COR-L47 (cell line): ENCODE results near the gene P4HA1.
"Not testable (repeated sequence)": the region's sequence is repeated elsewhere in the genome, so short reads cannot be mapped to it uniquely, and the experiment has no call there.

Experiments used
- DNase-seq: peaks from one replicate; lab custom pipeline; 2025; lab: John Stamatoyannopoulos, UW

P4HA1 gene

GRCh38 chr10:73042130-73042529 lies 54.5 kb downstream of the P4HA1 start:
- no peak for DNase-seq

- no peak for DNase-seq
These were observed 57.0 kb downstream of the P4HA1 start for GRCh38 chr10:73039635-73040034.

GRCh38 chr10:73036285-73036684 lies 60.4 kb downstream of the P4HA1 start:
- DNase-seq = not testable (repeated sequence)

DNA sequence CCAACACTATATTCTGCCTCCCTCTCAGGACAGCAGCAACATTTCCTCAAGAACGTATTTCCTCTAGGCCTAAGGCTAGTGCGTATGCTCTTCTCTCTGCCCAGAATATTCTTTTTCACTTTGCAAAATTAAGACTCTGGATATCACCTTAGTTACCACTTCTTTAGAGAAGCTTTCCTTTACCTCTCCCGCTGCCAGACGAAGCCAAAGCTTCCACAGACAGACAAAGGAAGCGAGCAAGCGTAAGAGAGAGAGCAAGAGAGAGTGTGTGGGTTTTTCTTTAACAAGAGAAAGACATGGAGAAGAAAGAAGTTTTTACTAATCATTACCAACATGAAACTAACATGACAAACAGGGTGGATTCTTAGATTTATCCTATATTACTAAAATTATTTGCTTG lies 64.1 kb downstream of the P4HA1 start:
- DNase-seq = no peak

DNA sequence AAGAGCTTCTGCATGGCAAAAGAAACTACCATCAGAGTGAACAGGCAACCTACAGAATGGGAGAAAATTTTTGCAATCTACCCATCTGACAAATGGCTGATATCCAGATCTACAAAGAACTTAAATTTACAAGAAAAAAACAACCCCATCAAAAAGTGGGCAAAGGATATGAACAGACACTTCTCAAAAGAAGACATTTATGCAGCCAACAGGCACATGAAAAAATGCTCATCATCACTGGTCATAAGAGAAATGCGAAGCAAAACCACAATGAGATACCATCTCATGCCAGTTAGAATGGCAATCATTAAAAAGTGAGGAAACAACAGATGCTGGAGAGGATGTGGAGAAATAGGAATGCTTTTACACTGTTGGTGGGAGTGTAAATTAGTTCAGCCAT lies 70.0 kb downstream of the P4HA1 start:
- DNase-seq = not testable (repeated sequence)

- DNase-seq = not testable (repeated sequence)
These were observed 73.1 kb downstream of the P4HA1 start for GRCh38 chr10:73023455-73024070.

DNA sequence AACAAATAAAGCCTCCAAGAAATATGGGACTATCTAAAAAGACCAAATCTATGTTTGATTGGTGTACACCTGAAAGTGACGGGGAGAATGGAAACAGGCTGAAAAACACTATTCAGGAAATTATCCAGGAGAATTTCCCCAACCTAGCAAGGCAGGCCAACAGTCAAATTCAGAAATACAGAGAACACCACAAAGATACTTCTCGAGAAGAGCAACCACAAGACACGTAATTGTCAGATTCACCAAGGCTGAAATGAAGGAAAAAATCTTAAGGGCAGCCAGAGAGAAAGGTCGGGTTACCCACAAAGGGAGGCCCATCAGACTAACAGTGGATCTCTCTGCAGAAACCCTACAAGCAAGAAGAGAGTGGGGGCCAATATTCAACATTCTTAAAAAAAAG lies 73.7 kb downstream of the P4HA1 start:
- DNase-seq = not testable (repeated sequence)

DNA sequence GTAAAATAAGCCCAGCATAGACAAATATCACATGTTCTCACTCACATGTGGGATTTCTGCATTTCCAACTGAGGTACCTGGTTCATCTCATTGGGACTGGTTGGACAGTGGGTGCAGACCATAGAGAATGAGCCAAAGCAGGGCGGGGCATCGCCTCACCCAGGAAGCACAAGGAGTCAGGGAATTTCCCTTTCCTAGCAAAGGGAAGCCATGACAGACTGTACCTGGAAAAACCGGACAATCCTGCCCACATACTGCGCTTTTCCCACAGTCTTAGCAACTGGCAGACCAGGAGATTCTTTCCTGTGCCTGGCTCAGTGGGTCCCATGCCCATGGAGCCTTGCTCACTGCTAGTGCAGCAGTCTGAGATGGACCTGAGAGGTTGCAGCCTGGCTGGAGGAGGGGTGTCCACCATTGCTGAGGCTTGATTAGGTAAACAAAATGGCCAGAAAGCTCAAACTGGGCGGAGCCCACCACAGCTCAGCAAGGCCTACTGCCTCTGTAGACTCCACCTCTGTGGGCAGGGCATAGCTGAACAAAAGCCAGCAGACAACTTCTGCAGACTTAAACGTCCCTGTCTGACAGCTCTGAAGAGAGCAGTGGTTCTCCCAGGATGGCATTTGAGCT lies 75.0 kb downstream of the P4HA1 start:
- DNase-seq = not testable (repeated sequence)

GRCh38 chr10:73021050-73021449 lies 75.6 kb downstream of the P4HA1 start:
- DNase-seq = no peak

GRCh38 chr10:73019100-73019499 lies 77.6 kb downstream of the P4HA1 start:
- DNase-seq = no peak

DNA sequence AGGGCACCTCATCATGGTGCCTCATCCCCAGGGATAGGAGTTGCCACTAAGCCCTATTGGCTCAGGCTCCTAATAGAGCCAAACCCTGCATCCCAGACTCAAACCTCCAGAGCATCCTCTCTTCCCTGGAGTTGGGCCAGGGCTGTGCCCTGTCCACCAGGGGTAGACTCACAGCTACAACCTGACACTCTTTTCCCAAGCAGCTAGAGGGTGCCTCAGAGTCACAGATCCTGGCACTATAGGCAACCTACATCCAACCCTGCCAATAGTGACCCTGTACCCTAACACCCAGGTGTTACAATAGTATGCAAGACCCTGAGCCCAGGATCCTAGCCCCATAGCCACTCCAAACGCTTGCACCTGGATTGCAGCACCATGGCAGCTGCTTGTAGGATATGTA lies 78.0 kb downstream of the P4HA1 start:
- DNase-seq = no peak

- DNase-seq = no peak
These were observed 78.6 kb downstream of the P4HA1 start for GRCh38 chr10:73017955-73018480.

- DNase-seq = no peak
These were observed 80.9 kb downstream of the P4HA1 start for GRCh38 chr10:73015779-73016178.

DNA sequence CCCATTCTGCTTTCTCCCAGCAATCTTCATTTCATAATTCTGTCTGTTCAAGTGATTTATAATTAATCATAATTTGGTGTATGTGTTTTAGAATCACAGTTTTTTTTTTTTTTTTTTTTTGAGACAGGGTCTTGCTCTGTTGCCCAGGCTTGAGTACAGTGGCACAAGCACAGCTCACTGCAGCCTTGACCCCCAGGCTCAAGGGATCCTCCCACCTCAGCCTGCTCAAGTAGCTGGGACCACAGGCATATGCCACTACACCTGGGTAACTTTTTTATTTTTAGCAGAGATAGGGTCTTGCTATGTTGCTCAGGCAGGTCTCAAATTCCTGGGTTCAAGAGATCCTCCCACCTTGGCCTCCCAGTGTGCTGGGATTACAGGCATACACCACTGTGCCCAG lies 92.8 kb downstream of the P4HA1 start:
- no peak for DNase-seq

GRCh38 chr10:73000973-73001372 lies 95.7 kb downstream of the P4HA1 start:
- no peak for DNase-seq

DNA sequence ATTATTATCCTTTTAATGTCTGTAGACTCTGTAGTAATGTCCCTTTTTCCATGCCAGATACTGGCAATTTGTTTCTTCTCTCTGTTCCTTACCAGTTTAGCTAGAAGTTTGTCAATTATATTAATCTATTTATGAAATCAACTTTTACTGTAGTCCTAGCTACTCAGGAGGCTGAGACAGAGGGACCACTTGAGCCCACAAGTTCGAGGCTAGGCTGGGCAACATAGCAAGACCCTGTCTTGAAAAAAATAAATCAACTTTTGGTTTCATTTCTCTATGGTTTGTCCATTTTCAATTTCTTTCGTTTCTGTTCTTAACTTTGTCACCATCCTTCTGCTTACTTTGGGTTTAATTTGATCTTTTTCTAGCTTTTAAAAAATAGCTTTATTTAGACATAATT lies 99.6 kb downstream of the P4HA1 start:
- no peak for DNase-seq

DNA sequence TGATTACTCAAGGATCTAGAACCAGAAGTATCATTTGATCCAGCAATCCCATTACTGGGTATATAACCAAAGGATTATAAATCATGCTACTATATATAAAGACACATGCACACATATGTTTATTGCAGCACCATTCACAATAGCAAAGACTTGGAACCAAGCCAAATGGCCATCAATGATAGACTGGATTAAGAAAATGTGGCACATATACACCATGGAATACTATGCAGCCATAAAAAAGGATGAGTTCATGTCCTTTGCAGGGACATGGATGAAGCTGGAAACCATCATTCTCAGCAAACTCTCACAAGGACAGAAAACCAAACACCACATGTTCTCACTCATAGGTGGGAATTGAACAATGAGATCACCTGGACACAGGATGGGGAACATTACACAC lies 101.2 kb downstream of the P4HA1 start:
- DNase-seq = not testable (repeated sequence)

DNA sequence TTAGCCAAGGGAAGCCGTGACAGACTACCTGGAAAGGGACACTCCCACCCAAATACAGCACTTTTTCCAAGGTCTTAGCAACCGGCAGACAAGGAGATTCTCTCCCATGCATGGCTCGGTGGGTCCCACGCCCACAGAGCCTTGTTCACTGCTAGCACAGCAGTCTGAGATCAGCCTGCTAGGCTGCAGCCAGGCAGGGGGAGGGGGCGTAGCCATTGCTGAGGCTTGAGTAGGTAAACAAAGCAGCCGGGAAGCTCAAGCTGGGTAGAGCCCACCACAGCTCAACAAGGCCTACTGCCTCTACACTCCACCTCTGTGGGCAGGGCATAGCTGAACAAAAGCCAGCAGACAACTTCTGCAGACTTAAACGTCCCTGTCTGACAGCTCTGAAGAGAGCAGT lies 106.9 kb downstream of the P4HA1 start:
- not testable (repeated sequence) for DNase-seq

DNA sequence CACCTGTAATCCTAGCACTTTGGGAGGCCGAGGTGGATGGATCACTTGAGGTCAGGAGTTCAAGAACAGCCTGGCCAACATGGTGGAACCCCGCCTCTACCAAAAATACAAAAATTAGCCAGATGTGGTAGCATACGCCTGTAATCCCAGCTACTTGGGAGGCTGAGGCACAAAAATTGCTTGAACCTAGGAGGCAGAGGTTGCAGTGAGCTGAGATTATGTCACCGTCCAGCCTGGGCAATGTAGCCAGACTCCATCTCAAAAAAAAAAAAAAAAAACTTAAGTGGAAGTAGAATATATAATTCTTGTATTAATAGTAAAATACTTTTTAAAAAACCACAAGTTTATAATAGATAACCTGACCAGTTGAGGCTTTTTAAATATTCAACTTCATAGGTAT lies 112.0 kb downstream of the P4HA1 start:
- not testable (repeated sequence) for DNase-seq

GRCh38 chr10:72981882-72982529 lies 114.7 kb downstream of the P4HA1 start:
- no peak for DNase-seq

- no peak for DNase-seq
These were observed 115.4 kb downstream of the P4HA1 start for GRCh38 chr10:72981028-72981881.

DNA sequence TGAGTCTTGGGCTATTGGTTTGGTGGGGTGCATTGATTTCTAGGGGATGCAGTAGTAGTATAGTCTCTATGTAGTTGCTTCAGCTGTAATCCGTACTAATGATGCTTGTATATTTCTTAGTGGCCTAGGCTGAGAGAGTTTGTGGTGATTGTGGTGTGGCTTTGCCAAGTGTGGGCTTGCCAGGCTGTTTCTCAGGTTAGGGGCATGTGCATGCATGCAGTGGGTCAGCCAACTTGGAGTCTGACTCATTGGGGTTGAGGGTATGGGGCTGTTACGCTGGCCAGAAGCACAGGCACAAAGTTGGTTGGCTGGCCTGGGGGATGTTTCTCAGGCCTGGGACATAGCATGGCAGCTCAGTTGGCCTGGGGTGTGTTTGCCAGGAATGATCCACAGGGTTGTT lies 116.3 kb downstream of the P4HA1 start:
- DNase-seq = no peak
